ENCODE results near the gene TRAPPC8.
"Not testable (repeated sequence)": the region's sequence is repeated elsewhere in the genome, so short reads cannot be mapped to it uniquely, and the experiment has no call there.

The TRAPPC8 gene

DNA sequence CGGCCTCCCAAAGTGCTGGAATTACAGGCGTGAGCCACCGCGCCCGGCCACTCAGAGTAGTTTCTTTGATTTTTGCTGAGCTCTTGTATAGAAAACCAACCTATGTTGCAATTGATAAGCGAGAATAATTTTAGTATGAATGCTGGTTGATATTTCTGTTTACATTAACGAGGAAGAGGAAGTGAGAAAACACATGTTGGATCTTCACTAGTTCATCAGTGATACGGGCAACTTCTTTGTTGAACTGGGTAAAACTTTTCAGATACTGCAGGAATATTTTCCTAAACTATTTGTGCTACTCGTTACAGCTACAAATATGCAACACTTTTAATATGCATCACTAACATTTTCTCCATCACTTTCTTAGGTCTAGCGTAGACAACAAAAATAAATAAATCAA, 114.3 kb downstream of the TRAPPC8 start:
- Histone ChIP-seq H3K9me3 (ENCODE audit: insufficient read depth, low read length, severe bottlenecking) (no peaks in the 10 kb centered on the region), H3K36me3 (ENCODE audit: insufficient read depth, low read length) (peaks cover 30% of the 10 kb centered on the region), H3K4me2 (ENCODE audit: insufficient read depth, low read length) (no peak overlapping the region), H3K27me3 (ENCODE audit: insufficient read depth, low read length, poor library complexity) (no peaks in the 10 kb centered on the region), H3K27ac (ENCODE audit: low read length) (no peak overlapping the region), H4K20me1 (ENCODE audit: insufficient read depth, low read length) (no peaks in the 10 kb centered on the region), H2AFZ (ENCODE audit: low read depth, low read length) (no peak overlapping the region), H3K9ac (ENCODE audit: low read depth, low read length) (no peak overlapping the region), H3K79me2 (ENCODE audit: insufficient read depth, low read length) (no peaks in the 10 kb centered on the region), H3K4me3 (ENCODE audit: low read depth in 1 of 2, low read length in 2 of 2) (no peak overlapping the region), H3K4me1 (ENCODE audit: insufficient read depth, low read length) (no peaks in the 10 kb centered on the region)
- no peak for DNase-seq
- no peak for ATAC-seq (ENCODE audit: insufficient read depth, low read depth)
- no peak for TF ChIP-seq CTCF (IDR thresholded peaks at IDR 0.05; ENCODE audit: borderline replicate concordance, extremely low read depth, low read length, poor library complexity, severe bottlenecking)

GRCh38 chr18:31826673-31827325, 116.1 kb downstream of the TRAPPC8 start:
- DNase-seq; H3K4me3 ChIP-seq (ENCODE audit: low read depth in 1 of 2, low read length in 2 of 2); H3K4me1 ChIP-seq (ENCODE audit: insufficient read depth, low read length); H3K4me2 ChIP-seq (ENCODE audit: insufficient read depth, low read length); H3K9me3 ChIP-seq (ENCODE audit: insufficient read depth, low read length, severe bottlenecking); ATAC-seq (ENCODE audit: insufficient read depth, low read depth); H2AFZ ChIP-seq (ENCODE audit: low read depth, low read length); H3K27me3 ChIP-seq (ENCODE audit: insufficient read depth, low read length, poor library complexity); H3K79me2 ChIP-seq (ENCODE audit: insufficient read depth, low read length); H4K20me1 ChIP-seq (ENCODE audit: insufficient read depth, low read length); H3K9ac ChIP-seq (ENCODE audit: low read depth, low read length); H3K27ac ChIP-seq (ENCODE audit: low read length): not testable (repeated sequence)
- peaks cover 21% of the 10 kb centered on the region for H3K36me3 ChIP-seq (ENCODE audit: insufficient read depth, low read length)

- Histone ChIP-seq H3K4me2 (ENCODE audit: insufficient read depth, low read length) (no peak overlapping the region), H2AFZ (ENCODE audit: low read depth, low read length) (no peak overlapping the region), H3K27ac (ENCODE audit: low read length) (no peak overlapping the region), H4K20me1 (ENCODE audit: insufficient read depth, low read length) (no peaks in the 10 kb centered on the region; the same call in 1 of the 2 replicates), H3K27me3 (ENCODE audit: insufficient read depth, low read length, poor library complexity) (no peaks in the 10 kb centered on the region), H3K9ac (ENCODE audit: low read depth, low read length) (no peak overlapping the region), H3K36me3 (ENCODE audit: insufficient read depth, low read length) (peaks cover 15% of the 10 kb centered on the region), H3K9me3 (ENCODE audit: insufficient read depth, low read length, severe bottlenecking) (no peaks in the 10 kb centered on the region), H3K79me2 (ENCODE audit: insufficient read depth, low read length) (no peaks in the 10 kb centered on the region), H3K4me3 (ENCODE audit: low read depth in 1 of 2, low read length in 2 of 2) (no peak overlapping the region), H3K4me1 (ENCODE audit: insufficient read depth, low read length) (no peaks in the 10 kb centered on the region)
- no peak for TF ChIP-seq CTCF (IDR thresholded peaks at IDR 0.05; ENCODE audit: borderline replicate concordance, extremely low read depth, low read length, poor library complexity, severe bottlenecking)
- TF ChIP-seq EZH2 (IDR thresholded peaks at IDR 0.05; ENCODE audit: borderline replicate concordance, low read depth, low read length, severe bottlenecking), result no peak
- ATAC-seq (ENCODE audit: insufficient read depth, low read depth) (no peak), DNase-seq (no peak)
Measured at GRCh38 chr18:31825772-31826171, 117.2 kb downstream of the TRAPPC8 start.

DNA sequence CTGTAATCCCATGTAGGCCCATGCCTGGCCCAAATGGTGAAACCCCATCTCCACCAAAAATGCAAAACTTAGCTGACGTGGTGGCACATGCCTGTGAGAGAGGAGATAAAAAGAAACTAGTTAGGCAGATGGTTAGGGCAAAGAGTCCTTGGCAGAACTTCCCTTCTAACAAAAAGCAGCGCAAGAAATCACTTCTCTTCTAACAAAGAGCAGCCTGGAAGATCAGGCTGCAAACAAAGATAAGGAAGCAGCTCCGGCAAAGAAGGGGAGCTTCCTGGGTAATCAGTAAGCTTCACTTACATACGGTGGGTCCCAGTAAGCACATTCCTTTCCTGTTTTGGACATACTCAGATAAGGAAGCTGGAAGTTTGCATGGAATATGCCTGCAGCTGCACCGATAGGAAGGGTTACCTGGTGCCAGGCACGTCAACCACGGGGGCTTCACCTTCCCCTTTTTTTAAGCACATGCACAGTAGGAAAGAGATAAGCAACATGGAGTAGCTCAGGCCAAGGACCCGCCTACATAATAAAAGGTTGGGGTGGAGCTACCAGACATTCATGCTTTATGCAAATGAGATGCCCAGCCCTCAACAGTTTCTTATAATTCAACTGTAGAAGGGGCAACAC, 121.3 kb downstream of the TRAPPC8 start:
- no peaks in the 10 kb centered on the region; the same call in 1 of the 2 replicates for H4K20me1 ChIP-seq (ENCODE audit: insufficient read depth, low read length)
- no peak overlapping the region for H2AFZ ChIP-seq (ENCODE audit: low read depth, low read length)
- ATAC-seq (ENCODE audit: insufficient read depth, low read depth) (no peak), DNase-seq (no peak)
- no peak overlapping the region for H3K4me2 ChIP-seq (ENCODE audit: insufficient read depth, low read length)
- H3K9me3 ChIP-seq (ENCODE audit: insufficient read depth, low read length, severe bottlenecking), result no peaks in the 10 kb centered on the region
- no peak overlapping the region for H3K9ac ChIP-seq (ENCODE audit: low read depth, low read length)
- no peaks in the 10 kb centered on the region for H3K36me3 ChIP-seq (ENCODE audit: insufficient read depth, low read length)
- TF ChIP-seq EZH2 (IDR thresholded peaks at IDR 0.05; ENCODE audit: borderline replicate concordance, low read depth, low read length, severe bottlenecking) (no peak), CTCF (IDR thresholded peaks at IDR 0.05; ENCODE audit: borderline replicate concordance, extremely low read depth, low read length, poor library complexity, severe bottlenecking) (no peak)
- H3K27me3 ChIP-seq (ENCODE audit: insufficient read depth, low read length, poor library complexity), result no peaks in the 10 kb centered on the region
- H3K79me2 ChIP-seq (ENCODE audit: insufficient read depth, low read length), result no peaks in the 10 kb centered on the region
- no peak overlapping the region for H3K4me3 ChIP-seq (ENCODE audit: low read depth in 1 of 2, low read length in 2 of 2)
- H3K27ac ChIP-seq (ENCODE audit: low read length), result no peak overlapping the region
- H3K4me1 ChIP-seq (ENCODE audit: insufficient read depth, low read length), result no peaks in the 10 kb centered on the region

Measured in DND-41 (cell line).